GM18867 (cell line): ENCODE measurements around the gene TRNAU1AP.
"Not testable (repeated sequence)": the region's sequence is repeated elsewhere in the genome, so short reads cannot be mapped to it uniquely, and the experiment has no call there.

Experiments
- ATAC-seq: cut with Tn5 transposase; IDR thresholded peaks from one replicate; pipeline ENCODE4 v1.9.1; 2021; ENCODE audit warnings: mild to moderate bottlenecking, moderate library complexity; ENCODE audit not compliant: unreplicated experiment

Gene TRNAU1AP

GRCh38 chr1:28577052-28577678 lies 24.3 kb downstream of the TRNAU1AP start:
- no peak for ATAC-seq

GRCh38 chr1:28577738-28578536 lies 25.1 kb downstream of the TRNAU1AP start:
- ATAC-seq: no peak

- no peak for ATAC-seq
These were observed 25.9 kb downstream of the TRNAU1AP start for GRCh38 chr1:28578696-28579218.

- ATAC-seq: no peak
These were observed 26.5 kb downstream of the TRNAU1AP start for GRCh38 chr1:28579401-28579800.

- peak; percentile 24 for ATAC-seq
These were observed 28.0 kb downstream of the TRNAU1AP start for GRCh38 chr1:28580722-28581530.

- peak; percentile 78 for ATAC-seq
These were observed 28.8 kb downstream of the TRNAU1AP start for GRCh38 chr1:28581531-28582247.

GRCh38 chr1:28582248-28582615 lies 29.3 kb downstream of the TRNAU1AP start:
- no peak for ATAC-seq

GRCh38 chr1:28586585-28587391 lies 33.9 kb downstream of the TRNAU1AP start:
- not testable (repeated sequence) for ATAC-seq

- no peak for ATAC-seq
These were observed 38.9 kb downstream of the TRNAU1AP start, which contains the start of gene RAB42 for GRCh38 chr1:28591708-28592320. Gene RAB42, plus strand, starts transcription at chr1:28592265. Its CDS starts 247 bp downstream, at chr1:28592512.

- no peak for ATAC-seq
These were observed 39.6 kb downstream of the TRNAU1AP start for GRCh38 chr1:28592321-28593071.

- not testable (repeated sequence) for ATAC-seq
These were observed 41.1 kb downstream of the TRNAU1AP start for GRCh38 chr1:28593988-28594356.

GRCh38 chr1:28594686-28595411 lies 42.0 kb downstream of the TRNAU1AP start:
- not testable (repeated sequence) for ATAC-seq

GRCh38 chr1:28595412-28596191 lies 42.7 kb downstream of the TRNAU1AP start:
- no peak for ATAC-seq

GRCh38 chr1:28596276-28596675 lies 43.4 kb downstream of the TRNAU1AP start:
- not testable (repeated sequence) for ATAC-seq

GRCh38 chr1:28601696-28602095 lies 48.8 kb downstream of the TRNAU1AP start:
- no peak for ATAC-seq

GRCh38 chr1:28602536-28603439 lies 49.9 kb downstream of the TRNAU1AP start:
- no peak for ATAC-seq
